Esophagus muscularis mucosa (tissue), 3 donors: ENCODE measurements around the gene USP22.

Experiments
- POLR2A ChIP-seq: fragments of 450-650 bp; IDR thresholded peaks from one replicate; pipeline ENCODE4 v1.6.1; 2017; ENCODE audit warnings: antibody characterized with exemption, moderate library complexity, mild to moderate bottlenecking, low read depth
- POLR2AphosphoS5 ChIP-seq, 2 donors: sonication (generic); formaldehyde crosslinking; IDR thresholded peaks; one replicate each; pipeline ENCODE4 v1.6.1; 2017; ENCODE audit warnings: antibody characterized with exemption in 2 of 2
- TF ChIP-seq, protein P1 (sequence below), 3 experiments: fragments of 200-600 bp in 2 of 3; fragments of 450-650 bp in 1 of 3; sonication (generic) in 2 of 3; IDR thresholded peaks; one replicate each; pipeline ENCODE4 v1.5.1; 2017 to 2019; ENCODE audit warnings: antibody characterized with exemption in 3 of 3, mild to moderate bottlenecking in 2 of 3, moderate library complexity in 1 of 3

GRCh38 chr17:21041741-21042457 is 912 bp downstream of the USP22 start:
- TF ChIP-seq, protein P1, sequence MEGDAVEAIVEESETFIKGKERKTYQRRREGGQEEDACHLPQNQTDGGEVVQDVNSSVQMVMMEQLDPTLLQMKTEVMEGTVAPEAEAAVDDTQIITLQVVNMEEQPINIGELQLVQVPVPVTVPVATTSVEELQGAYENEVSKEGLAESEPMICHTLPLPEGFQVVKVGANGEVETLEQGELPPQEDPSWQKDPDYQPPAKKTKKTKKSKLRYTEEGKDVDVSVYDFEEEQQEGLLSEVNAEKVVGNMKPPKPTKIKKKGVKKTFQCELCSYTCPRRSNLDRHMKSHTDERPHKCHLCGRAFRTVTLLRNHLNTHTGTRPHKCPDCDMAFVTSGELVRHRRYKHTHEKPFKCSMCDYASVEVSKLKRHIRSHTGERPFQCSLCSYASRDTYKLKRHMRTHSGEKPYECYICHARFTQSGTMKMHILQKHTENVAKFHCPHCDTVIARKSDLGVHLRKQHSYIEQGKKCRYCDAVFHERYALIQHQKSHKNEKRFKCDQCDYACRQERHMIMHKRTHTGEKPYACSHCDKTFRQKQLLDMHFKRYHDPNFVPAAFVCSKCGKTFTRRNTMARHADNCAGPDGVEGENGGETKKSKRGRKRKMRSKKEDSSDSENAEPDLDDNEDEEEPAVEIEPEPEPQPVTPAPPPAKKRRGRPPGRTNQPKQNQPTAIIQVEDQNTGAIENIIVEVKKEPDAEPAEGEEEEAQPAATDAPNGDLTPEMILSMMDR (IDR thresholded peaks at IDR 0.05), result no peak
- TF ChIP-seq POLR2AphosphoS5 (IDR thresholded peaks at IDR 0.05) (peak; percentile 74 to 91), POLR2A (peak; percentile 36)
